ENCODE measurements around the gene HIVEP3. TPM values are rescaled to one million over a fixed set of nuclear protein-coding genes. Genes with fewer than 3 reads are reported as not detected.

Gene HIVEP3
- total RNA-seq, 1 donor from 2014 or later, result 6.5 TPM

DNA sequence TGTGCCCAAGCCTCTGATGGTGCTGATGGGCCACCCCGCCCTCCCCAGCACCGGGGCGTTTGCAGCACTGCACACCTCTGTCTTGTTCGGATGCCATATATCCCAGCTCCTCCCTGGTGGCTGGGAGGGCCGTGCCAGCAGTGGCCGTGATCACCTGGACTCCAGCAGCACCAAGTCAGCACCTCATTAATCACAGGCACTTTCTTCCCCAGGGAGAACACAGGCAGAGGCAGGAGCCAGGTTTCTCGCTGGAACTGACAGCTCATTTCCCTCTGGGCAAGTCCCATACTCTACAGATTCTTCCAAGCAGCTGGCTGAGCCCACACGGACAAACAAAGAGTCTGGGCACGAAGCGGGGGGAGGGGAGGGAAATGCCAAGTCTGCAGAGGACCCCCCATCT lies 292.6 kb downstream of the HIVEP3 start:
- intact Hi-C loops (cut with micrococcal nuclease), result no loop called here
- ATAC-seq, result peak; percentile 79

DNA sequence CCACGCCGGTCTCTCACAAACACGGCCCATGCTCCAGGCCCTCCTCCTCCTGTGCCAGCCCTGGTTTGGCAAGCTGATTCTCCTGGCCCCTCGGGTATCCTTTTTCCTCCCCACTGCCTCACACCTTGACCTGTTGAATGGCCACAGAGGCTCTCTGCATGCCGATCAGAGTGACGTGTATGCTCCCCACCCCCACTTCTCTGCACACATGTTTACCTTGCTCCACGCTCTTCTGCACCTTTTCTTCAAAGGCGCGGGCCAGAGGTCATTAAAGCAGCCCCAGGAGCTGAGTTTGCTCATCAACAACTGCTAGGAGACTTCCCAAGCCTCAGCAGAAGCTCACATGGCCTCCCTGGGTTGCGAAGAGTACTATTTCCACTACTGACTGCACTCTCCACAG lies 295.0 kb downstream of the HIVEP3 start:
- intact Hi-C loops (cut with micrococcal nuclease), result no loop called here
- ATAC-seq, result no peak
- DNase-seq, result no peak

More for the DNA sequence above, 292.6 kb downstream of the HIVEP3 start:
- DNase-seq, result peak; percentile 54

DNA sequence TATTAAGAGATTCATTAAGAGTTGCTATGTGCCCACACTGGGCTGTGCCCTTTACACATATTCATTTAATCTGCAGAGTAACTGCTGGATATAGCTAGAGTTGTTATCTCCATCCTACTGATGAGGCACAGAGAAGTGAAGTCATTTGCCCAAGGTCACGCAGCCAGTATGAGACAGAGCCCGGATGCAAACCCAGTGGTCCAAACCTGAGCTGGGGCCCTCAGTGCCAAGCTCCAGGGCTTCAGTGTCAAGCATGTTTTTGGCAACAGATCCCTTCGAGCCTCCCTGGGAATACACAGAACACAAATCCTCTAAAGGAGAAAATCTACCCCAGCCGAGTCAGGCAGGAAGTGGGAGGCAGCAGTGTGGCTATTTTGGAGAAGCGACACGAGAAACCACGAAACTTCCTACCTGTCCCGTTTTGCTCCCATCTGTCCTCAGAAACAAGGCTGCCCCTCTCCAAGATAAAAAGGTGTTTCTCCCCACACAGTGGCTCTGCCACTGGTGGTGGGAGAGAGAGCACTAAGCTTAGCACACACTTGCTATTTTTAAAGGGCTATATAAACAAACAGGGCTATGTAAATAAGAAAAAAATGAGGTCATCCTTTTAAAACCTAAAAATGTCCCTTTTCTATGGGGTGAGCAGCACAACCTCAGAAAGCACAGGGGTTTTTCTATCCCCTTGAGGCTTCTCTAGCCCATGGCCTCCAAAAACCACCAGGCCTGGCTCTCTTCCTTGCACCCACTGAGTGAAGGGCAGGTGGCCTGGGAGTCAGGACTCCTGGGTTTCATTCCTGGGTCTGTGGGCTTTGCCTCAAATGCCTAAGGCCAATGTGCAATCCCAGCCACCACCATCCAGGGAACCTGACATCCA lies 295.6 kb downstream of the HIVEP3 start:
- ATAC-seq (no peak), DNase-seq (no peak)
- intact Hi-C loops (cut with micrococcal nuclease), result no loop called here

GRCh38 chr1:41622402-41622801 lies 296.3 kb downstream of the HIVEP3 start:
- intact Hi-C loops (cut with micrococcal nuclease), result no loop called here

GRCh38 chr1:41621791-41622190 lies 296.9 kb downstream of the HIVEP3 start:
- intact Hi-C loops (cut with micrococcal nuclease), result no loop called here
- DNase-seq (no peak), ATAC-seq (no peak)

More at GRCh38 chr1:41622402-41622801, 296.3 kb downstream of the HIVEP3 start:
- ATAC-seq, result no peak
- DNase-seq, result no peak

DNA sequence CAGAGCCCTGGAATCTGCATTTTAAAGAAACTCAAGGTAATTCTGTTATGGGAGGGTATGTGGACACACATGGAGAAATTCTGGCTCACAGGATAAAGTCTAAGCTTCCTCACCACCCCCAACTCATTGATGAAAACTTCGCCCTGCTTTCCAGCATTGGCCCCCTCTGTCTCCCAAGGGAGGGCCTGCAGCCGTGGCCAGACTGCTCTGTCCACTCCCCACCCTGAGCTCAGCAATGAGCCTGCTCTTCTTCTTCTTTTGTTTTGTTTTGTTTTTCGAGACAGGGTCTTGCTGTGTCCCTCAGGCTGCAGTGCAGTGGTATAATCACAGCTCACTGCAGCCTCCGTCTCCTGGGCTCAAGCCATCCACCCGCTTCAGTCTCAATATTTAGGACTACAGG lies 297.5 kb downstream of the HIVEP3 start:
- intact Hi-C loops (cut with micrococcal nuclease), result no loop called here
- ATAC-seq (no peak), DNase-seq (no peak)

DNA sequence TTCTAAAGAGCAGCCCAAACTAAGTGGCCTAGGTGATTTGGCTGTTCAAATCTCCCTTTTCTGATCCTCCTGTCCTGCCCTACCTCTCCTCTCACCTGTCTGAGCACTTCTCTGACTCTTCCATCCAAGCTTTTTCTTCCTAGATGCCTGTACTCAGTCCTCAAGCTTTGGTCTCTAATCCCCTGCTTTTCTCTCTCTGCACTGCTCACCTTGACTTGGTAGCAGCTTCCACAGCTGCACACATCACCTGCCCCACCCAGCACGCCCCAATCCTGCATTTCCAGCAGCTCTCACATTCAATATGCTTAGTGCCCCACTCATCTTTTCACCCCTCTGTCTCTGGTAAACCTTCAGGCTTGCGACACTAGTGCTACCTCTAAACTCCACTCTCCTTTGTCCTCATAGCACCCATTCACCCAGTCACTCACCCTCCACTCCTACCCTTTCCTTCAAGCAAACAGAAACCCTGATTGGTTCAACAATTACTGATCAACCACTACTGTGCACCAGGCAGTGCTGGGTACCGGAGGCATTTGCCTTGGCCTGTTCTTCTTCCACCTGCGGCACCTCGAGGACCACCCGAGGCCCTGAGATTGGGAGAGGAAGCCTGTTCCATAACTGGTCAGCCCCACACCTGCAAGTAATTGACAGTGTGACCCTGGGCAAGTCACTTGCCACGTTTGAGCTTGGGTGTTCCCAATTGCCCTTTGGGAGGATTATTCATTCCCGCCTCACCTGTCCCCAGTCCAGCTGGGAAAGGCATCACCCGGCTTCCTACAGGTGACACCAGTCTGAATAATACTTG lies 298.2 kb downstream of the HIVEP3 start:
- no peak for DNase-seq
- intact Hi-C loops (cut with micrococcal nuclease), result no loop called here
- ATAC-seq, result no peak

GRCh38 chr1:41619511-41620364 lies 299.0 kb downstream of the HIVEP3 start:
- DNase-seq (no peak), ATAC-seq (no peak)
- intact Hi-C loops (cut with micrococcal nuclease), result no loop called here

DNA sequence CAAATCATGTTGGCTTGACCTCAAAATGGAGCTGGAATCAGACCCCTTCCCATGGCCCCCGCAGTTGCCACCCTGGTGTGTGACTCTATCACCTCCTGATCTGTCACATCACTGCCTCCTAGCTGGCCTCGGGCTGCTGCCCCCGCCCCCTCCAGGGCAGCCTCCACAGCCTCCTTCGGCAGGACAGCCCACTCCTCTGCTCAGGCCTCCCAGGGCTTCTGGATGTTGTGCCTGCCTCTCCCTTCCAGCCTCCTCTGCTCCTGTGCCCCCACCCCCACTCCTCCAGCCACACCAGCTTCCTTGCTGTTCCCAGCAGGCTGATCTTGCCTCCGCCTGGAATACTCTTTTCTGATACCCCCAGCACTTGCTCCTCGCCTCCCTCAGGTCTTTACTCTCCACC lies 299.9 kb downstream of the HIVEP3 start:
- intact Hi-C loops (cut with micrococcal nuclease), result no loop called here
- ATAC-seq (no peak), DNase-seq (no peak)

- intact Hi-C loops (cut with micrococcal nuclease), result no loop called here
- peak; percentile 90 for DNase-seq
- peak; percentile 99 for ATAC-seq
Observed at GRCh38 chr1:41618066-41618825, 300.5 kb downstream of the HIVEP3 start.

DNA sequence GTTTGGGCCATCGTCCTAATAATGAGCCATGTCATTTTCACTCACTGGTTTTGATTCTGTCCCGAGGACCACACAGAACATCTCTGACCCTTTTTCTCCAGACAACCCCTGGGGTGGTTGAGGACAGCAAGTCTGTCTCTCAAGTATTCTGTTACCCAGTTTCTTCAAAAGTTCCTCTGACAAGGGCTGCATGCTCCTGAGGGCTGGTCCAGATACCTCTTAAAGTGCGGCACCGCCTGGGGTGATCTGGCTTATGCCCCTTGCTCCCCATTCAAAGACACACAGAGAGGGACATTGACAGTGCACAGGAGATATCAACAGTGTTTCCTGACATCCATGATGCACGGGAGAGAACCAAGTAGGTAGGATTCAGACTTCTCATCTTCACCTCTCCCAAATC lies 301.4 kb downstream of the HIVEP3 start:
- DNase-seq (no peak), ATAC-seq (no peak)
- intact Hi-C loops (cut with micrococcal nuclease), result no loop called here

GRCh38 chr1:41616563-41616962 lies 302.2 kb downstream of the HIVEP3 start:
- intact Hi-C loops (cut with micrococcal nuclease), result no loop called here
- DNase-seq (no peak), ATAC-seq (no peak)

DNA sequence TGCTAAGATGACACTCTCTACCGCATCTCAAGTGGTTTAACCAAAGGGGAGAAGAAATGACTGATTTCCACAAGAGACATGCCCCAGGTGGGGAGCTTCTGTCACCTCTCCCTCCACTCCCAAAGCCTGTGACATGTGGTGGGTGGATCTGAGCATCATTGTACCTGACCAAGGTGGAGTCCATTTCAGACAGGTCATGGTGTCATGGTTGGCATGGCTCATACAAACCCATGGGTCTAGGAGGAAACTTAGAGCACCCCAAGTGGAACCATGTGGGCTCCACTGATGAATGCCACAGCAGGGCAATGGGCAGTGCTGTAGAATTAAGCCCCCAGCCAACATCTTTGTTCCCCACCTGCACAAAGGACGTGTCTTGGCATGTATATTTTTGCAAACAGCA lies 302.7 kb downstream of the HIVEP3 start:
- DNase-seq, result no peak
- no peak for ATAC-seq
- intact Hi-C loops (cut with micrococcal nuclease), result no loop called here

DNA sequence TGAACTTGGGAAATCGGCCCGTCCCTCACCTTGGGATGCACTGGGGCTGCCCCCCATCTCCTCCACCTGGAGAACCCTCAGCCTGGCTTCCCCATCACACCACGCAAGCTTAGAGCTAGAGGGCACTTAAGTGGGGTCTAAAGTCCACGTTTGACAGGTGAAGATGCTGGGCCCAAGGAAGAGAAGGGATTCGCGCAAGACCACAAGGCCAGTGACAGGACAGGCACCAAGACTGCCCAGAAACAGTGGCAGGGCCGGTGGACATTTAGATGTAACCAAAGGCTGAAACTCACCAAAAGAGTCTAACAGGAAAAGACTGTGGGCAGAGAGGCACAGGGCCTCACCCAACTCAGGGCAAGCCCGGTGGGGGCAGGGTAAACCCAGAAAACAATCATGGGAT lies 303.4 kb downstream of the HIVEP3 start:
- intact Hi-C loops (cut with micrococcal nuclease), result no loop called here
- ATAC-seq (no peak), DNase-seq (no peak)

DNA sequence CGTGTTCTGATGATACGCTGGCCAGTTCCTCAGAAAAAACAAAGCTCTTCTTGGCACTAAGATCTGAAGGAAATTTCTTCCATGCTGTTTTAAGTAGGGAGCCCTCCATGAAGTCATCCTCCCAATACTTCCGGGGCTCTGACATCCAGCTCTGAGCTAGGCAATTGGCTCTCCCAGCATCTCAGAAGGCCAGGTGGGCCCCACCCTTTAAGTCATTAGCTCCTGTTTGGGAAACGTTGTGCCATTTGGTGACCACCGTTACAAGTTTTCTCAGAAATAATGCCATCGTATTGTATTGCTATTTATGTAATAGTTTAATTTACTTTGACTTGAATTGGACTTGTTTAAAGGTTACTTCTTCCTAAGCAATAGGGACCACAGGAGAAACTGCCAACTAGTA lies 303.9 kb downstream of the HIVEP3 start:
- no peak for DNase-seq
- intact Hi-C loops (cut with micrococcal nuclease), result no loop called here
- no peak for ATAC-seq

GRCh38 chr1:41613689-41614574 lies 304.8 kb downstream of the HIVEP3 start:
- DNase-seq, result no peak
- ATAC-seq, result no peak
- intact Hi-C loops (cut with micrococcal nuclease), result no loop called here

- no peak for ATAC-seq
- no peak for DNase-seq
- intact Hi-C loops (cut with micrococcal nuclease), result no loop called here
Observed at GRCh38 chr1:41612953-41613352, 305.8 kb downstream of the HIVEP3 start.

DNA sequence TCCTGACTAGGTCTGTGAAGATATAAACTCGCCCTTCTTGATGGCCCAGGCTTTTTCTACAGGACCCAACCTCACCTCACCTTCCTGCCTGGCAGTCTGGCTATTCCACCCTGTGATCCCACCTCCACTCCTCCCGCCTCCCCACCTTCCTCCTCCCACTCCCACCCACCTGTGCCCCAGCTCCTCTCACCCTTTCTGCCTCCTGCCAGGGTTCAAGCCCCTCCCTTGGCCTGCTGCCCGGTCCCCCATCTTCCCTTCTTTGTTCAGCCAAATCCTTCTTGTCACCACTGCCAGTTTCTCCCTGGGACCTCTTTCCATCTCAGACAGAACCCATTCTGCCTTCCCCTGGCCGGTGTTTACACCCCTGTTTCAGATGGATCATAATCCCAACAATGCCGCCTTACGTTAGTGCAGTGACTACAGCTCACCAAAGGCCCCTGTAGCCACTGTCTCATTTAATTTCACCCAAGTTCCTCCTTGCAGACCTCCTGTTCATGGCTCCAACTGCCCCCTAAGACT lies 306.7 kb downstream of the HIVEP3 start:
- no peak for DNase-seq
- intact Hi-C loops (cut with micrococcal nuclease), result no loop called here
- no peak for ATAC-seq
